DOHH2 (cell line): ENCODE measurements around the gene PEAK1.

Experiments
- H3F3A ChIP-seq: fragments of 200-600 bp; sonication (generic), shearing (Covaris generic); 2 replicates; pipeline ENCODE4 v1.6.0; 2016; ENCODE audit warnings: antibody characterized with exemption, mild to moderate bottlenecking; ENCODE audit not compliant: control insufficient read depth, insufficient read depth
- H3K27ac ChIP-seq: fragments of 200-600 bp; sonication (generic); 2 replicates; pipeline ENCODE4 v1.5.1; 2014; ENCODE audit warnings: low read depth, mild to moderate bottlenecking, low read length, moderate library complexity
- H3K27me3 ChIP-seq: fragments of 200-600 bp; sonication (generic); 2 replicates; pipeline ENCODE4 v1.6.1; 2014; ENCODE audit warnings: mild to moderate bottlenecking, low read length, mixed read lengths; ENCODE audit not compliant: control insufficient read depth
- H3K36me3 ChIP-seq: fragments of 200-600 bp; sonication (generic); 2 replicates; pipeline ENCODE4 v1.6.1; 2014; ENCODE audit warnings: mild to moderate bottlenecking, low read length, moderate library complexity, mixed read lengths; ENCODE audit not compliant: control insufficient read depth
- H3K4me1 ChIP-seq: fragments of 200-600 bp; sonication (generic); 2 replicates; pipeline ENCODE4 v1.6.1; 2014; ENCODE audit warnings: mild to moderate bottlenecking, low read length, mixed read lengths; ENCODE audit not compliant: control insufficient read depth
- H3K4me2 ChIP-seq: fragments of 200-600 bp; sonication (generic); 2 replicates; pipeline ENCODE4 v1.6.0; 2014; ENCODE audit warnings: mild to moderate bottlenecking, low read length, moderate library complexity
- H3K4me3 ChIP-seq: fragments of 200-600 bp; sonication (generic); 2 replicates; pipeline ENCODE4 v1.5.1; 2014; ENCODE audit warnings: mild to moderate bottlenecking, low read length, mixed read lengths
- H3K79me2 ChIP-seq: fragments of 200-600 bp; sonication (generic); 2 replicates; pipeline ENCODE4 v1.6.1; 2014; ENCODE audit warnings: mild to moderate bottlenecking, low read length, mixed read lengths; ENCODE audit not compliant: control insufficient read depth
- H3K9me2 ChIP-seq: fragments of 200-600 bp; sonication (generic); replicated peaks from 2 replicates; pipeline ENCODE4 v1.6.1; 2014; ENCODE audit warnings: mild to moderate bottlenecking, low read length, mixed read lengths; ENCODE audit not compliant: control insufficient read depth
- H3K9me3 ChIP-seq: fragments of 200-600 bp; sonication (generic); 2 replicates; pipeline ENCODE4 v1.6.1; 2014; ENCODE audit warnings: antibody characterized with exemption, low read length, mixed read lengths; ENCODE audit not compliant: control insufficient read depth, insufficient read depth
- H4K20me1 ChIP-seq: fragments of 200-600 bp; sonication (generic); 2 replicates; pipeline ENCODE4 v1.6.0; 2014; ENCODE audit warnings: low read depth, mild to moderate bottlenecking, antibody characterized with exemption, low read length, moderate library complexity; ENCODE audit not compliant: control insufficient read depth, insufficient read depth
- EZH2phosphoT487 ChIP-seq: fragments of 200-600 bp; sonication (generic); IDR thresholded peaks from 2 replicates; pipeline ENCODE4 v1.6.1; 2017; ENCODE audit warnings: borderline replicate concordance, mild to moderate bottlenecking, antibody characterized with exemption, low read length, moderate library complexity, mixed read lengths
- TF ChIP-seq, protein P1 (sequence below): fragments of 200-600 bp; sonication (generic); IDR thresholded peaks from one replicate; pipeline ENCODE4 v1.5.1; 2014; ENCODE audit warnings: antibody characterized with exemption, mild to moderate bottlenecking, low read depth, low read length; ENCODE audit not compliant: poor library complexity, severe bottlenecking

PEAK1 gene

DNA sequence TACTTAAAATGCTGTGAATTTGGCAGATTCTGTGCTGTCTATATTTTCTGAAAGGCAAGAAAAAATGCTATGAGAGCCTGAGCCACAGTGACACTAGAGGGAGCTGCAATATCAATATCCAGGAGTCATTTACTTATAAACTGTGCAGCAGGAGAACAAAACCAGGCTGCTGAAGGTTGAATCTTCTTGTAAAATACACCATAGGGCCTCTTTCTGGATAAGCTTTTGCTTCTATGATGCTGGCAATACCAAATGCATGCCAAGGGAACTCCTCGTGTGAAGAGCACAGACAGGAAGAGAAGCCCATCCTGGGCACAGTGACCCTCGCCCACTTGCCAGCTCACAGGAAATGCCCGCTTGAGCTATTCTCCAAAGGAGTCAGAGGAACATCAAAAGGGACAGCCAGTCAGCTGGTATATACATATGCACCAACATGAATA, 301.0 kb downstream of the PEAK1 start:
- Histone ChIP-seq H3K79me2 (no peaks in the 10 kb centered on the region), H3K9me3 (no peaks in the 10 kb centered on the region), H3K4me2 (no peak overlapping the region), H3F3A (no peaks in the 10 kb centered on the region), H3K27ac (no peak overlapping the region), H3K9me2 (no peaks in the 10 kb centered on the region), H3K36me3 (no peaks in the 10 kb centered on the region), H3K4me1 (peaks cover 5% of the 10 kb centered on the region; the same call in 1 of the 2 replicates), H3K27me3 (peaks cover 12% of the 10 kb centered on the region), H3K4me3 (no peak overlapping the region), H4K20me1 (no peaks in the 10 kb centered on the region)
- TF ChIP-seq, protein P1, sequence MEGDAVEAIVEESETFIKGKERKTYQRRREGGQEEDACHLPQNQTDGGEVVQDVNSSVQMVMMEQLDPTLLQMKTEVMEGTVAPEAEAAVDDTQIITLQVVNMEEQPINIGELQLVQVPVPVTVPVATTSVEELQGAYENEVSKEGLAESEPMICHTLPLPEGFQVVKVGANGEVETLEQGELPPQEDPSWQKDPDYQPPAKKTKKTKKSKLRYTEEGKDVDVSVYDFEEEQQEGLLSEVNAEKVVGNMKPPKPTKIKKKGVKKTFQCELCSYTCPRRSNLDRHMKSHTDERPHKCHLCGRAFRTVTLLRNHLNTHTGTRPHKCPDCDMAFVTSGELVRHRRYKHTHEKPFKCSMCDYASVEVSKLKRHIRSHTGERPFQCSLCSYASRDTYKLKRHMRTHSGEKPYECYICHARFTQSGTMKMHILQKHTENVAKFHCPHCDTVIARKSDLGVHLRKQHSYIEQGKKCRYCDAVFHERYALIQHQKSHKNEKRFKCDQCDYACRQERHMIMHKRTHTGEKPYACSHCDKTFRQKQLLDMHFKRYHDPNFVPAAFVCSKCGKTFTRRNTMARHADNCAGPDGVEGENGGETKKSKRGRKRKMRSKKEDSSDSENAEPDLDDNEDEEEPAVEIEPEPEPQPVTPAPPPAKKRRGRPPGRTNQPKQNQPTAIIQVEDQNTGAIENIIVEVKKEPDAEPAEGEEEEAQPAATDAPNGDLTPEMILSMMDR, result peak; percentile 87
- no peak for TF ChIP-seq EZH2phosphoT487

DNA sequence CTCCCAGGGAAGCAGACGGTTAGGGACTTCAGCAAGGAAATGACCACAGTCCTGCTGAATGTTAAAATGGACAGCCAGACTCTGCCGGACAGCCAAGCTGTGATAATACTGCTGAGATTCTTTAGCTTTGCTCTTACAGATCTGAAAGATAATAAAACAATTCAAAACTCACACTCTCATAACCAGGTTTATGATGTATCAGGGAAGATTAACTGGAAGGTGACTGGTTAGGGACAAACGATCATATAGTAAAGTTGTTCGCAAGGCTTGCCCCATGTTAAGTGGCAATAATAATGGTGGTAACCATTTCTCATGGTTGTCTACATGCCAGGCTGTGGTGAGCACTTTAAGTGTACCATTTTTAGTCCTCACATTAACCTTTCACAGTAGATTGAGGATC, 304.7 kb downstream of the PEAK1 start:
- Histone ChIP-seq H3K4me3 (no peak overlapping the region), H3K27ac (no peak overlapping the region), H3K27me3 (peaks cover 12% of the 10 kb centered on the region), H3K4me1 (no peaks in the 10 kb centered on the region), H3K9me2 (no peaks in the 10 kb centered on the region), H4K20me1 (no peaks in the 10 kb centered on the region), H3K9me3 (no peaks in the 10 kb centered on the region), H3K36me3 (no peaks in the 10 kb centered on the region), H3K79me2 (no peaks in the 10 kb centered on the region), H3K4me2 (no peak overlapping the region), H3F3A (no peaks in the 10 kb centered on the region)
- TF ChIP-seq, protein P1, result no peak
- no peak for TF ChIP-seq EZH2phosphoT487

DNA sequence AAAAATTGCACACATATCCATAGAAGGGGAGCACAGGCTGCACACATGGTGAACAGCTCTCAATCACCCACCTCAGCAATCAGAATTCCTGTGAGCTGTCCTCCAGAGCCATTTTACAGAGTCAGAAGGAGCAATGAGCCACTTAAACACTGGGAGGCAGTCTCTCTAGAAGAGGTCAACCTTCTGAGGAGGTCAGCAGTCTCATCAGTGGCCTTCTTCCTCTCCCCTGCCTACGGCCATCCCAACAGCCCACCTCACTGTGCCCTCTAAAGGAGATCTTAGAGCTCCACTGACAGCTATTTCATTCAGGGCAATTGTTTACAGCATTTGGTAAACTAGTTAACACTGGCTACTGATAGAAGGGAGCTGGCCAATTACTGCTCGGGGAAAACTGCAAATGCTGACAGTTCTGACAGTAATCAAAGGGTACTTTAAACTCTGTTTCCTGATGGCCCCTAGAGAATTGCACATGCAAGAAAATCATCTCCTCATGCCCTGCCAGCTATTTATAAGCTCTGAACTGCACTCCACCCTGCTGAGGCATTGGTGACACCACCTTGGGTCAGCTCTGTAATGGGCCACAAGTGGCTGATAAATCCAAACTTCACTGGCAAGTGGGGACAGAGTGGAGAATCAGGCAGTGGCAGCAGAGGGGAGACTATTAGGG, 306.9 kb downstream of the PEAK1 start:
- Histone ChIP-seq H3K27me3 (0 out of 2 replicates have a peak, but pooled peaks cover 4% of the 10 kb centered on the region), H3K4me1 (no peaks in the 10 kb centered on the region), H3K36me3 (no peaks in the 10 kb centered on the region), H3K79me2 (no peaks in the 10 kb centered on the region), H3K9me2 (no peaks in the 10 kb centered on the region), H4K20me1 (no peaks in the 10 kb centered on the region), H3K9me3 (no peaks in the 10 kb centered on the region), H3K4me2 (no peak overlapping the region), H3F3A (no peaks in the 10 kb centered on the region), H3K27ac (no peak overlapping the region), H3K4me3 (no peak overlapping the region)
- TF ChIP-seq, protein P1, result no peak
- TF ChIP-seq EZH2phosphoT487, result no peak
